Neuron (in vitro differentiated cells): Measurements from ENCODE around the gene SLC17A8.

ENCODE experiments used
- H2AFZ ChIP-seq: one replicate; pipeline ENCODE4 v1.6.1; 2013; ENCODE audit warnings: low read depth, mild to moderate bottlenecking, inconsistent platforms, low read length, moderate library complexity
- H3K27me3 ChIP-seq: one replicate; pipeline ENCODE4 v1.6.1; 2013; ENCODE audit warnings: low read length; ENCODE audit not compliant: insufficient read depth
- H3K36me3 ChIP-seq: one replicate; pipeline ENCODE4 v1.6.1; 2013; ENCODE audit warnings: low read length; ENCODE audit not compliant: insufficient read depth
- H3K4me1 ChIP-seq: one replicate; pipeline ENCODE4 v1.6.1; 2013; ENCODE audit warnings: low read length; ENCODE audit not compliant: insufficient read depth
- H3K4me3 ChIP-seq: 2 replicates; pipeline ENCODE4 v1.5.1; 2013; ENCODE audit warnings: mild to moderate bottlenecking, low read length, moderate library complexity
- H3K9me3 ChIP-seq: one replicate; pipeline ENCODE4 v1.6.1; 2013; ENCODE audit warnings: low read length

SLC17A8 gene

GRCh38 chr12:100376161-100376560 lies 19.3 kb downstream of the SLC17A8 start:
- H3K27me3 ChIP-seq, result peaks cover 4% of the 10 kb centered on the region
- peaks cover 10% of the 10 kb centered on the region for H3K4me1 ChIP-seq
- no peaks in the 10 kb centered on the region for H3K9me3 ChIP-seq
- H3K36me3 ChIP-seq, result no peaks in the 10 kb centered on the region
- no peak overlapping the region for H2AFZ ChIP-seq
- no peak overlapping the region for H3K4me3 ChIP-seq

- Histone ChIP-seq H3K4me3 (no peak overlapping the region), H3K27me3 (no peaks in the 10 kb centered on the region), H2AFZ (no peak overlapping the region), H3K4me1 (no peaks in the 10 kb centered on the region), H3K36me3 (no peaks in the 10 kb centered on the region), H3K9me3 (no peaks in the 10 kb centered on the region)
Observed at GRCh38 chr12:100381379-100381778, 24.5 kb downstream of the SLC17A8 start.

DNA sequence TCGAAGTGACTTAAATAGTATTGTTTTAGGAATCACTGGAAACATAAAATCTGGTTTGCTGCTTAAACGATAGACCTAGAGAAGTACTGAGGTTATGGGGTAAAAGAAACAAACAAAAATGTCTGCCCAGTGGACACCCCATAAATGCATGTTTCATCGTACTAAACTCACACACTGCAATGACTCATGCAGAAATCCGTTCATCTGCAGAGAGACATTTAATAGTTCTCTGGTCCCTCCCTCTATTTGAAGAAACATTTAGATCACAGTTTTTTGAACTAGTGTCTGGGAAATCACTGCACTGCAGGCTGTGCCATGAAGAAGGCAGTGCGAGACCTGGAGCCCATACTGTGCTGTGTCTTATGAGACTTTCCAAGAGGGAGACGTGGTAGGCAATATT lies 25.5 kb downstream of the SLC17A8 start:
- H3K9me3 ChIP-seq, result no peaks in the 10 kb centered on the region
- no peaks in the 10 kb centered on the region for H3K27me3 ChIP-seq
- H3K4me1 ChIP-seq, result no peaks in the 10 kb centered on the region
- no peaks in the 10 kb centered on the region for H3K36me3 ChIP-seq
- H2AFZ ChIP-seq, result no peak overlapping the region
- no peak overlapping the region for H3K4me3 ChIP-seq

DNA sequence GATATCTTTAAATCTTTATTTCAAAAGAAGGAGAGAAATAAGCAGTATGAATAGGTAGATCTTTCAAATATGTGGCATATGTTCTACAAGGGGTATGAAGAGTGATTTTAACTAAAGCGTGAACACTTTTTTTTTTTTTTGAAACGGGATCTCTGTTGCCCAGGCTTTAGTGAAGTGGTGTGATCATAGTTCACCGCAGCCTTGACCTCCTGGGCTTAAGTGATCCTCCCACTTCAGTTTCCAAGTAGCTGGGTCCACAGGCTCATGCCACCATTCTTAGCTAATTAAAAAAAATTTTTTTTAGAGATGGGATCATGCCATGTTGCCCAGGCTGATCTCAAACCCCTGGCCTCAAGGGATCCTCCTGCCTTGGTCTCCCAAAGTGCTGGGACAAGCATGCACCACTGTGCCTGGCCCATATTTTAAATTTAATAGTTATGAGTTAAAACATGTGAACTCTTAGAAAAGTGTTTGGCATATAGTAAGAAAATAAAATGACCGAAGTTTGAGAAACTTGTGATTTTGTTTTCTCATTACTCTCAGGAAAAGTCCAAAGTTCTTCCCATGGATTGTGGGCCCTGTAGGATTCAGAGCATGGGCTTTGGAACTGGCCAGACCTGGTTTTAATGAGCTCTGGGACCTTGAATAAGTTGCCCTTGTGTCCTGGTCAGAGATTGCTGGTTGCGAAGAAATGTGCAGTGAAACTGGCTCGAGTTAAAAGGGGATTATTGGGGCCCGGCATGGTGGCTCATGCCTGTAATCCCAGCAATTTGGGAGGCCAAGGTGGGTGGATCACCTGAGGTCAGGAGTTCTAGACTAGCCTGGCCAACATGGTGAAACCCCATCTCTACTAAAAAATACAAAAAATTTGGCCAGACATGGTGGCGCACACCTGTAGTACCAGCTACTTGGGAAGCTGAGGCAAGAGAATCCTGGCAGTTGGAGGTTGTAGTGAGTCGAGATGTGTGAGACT lies 27.0 kb downstream of the SLC17A8 start:
- H2AFZ ChIP-seq, result no peak overlapping the region

GRCh38 chr12:100384559-100384935 lies 27.7 kb downstream of the SLC17A8 start:
- Histone ChIP-seq H3K4me3 (no peak overlapping the region), H3K4me1 (no peaks in the 10 kb centered on the region), H3K36me3 (no peaks in the 10 kb centered on the region), H3K9me3 (no peaks in the 10 kb centered on the region), H3K27me3 (no peaks in the 10 kb centered on the region), H2AFZ (no peak overlapping the region)

More for the DNA sequence above, 27.0 kb downstream of the SLC17A8 start:
- Histone ChIP-seq H3K9me3 (no peaks in the 10 kb centered on the region), H3K4me1 (no peaks in the 10 kb centered on the region), H3K4me3 (no peak overlapping the region), H3K27me3 (no peaks in the 10 kb centered on the region), H3K36me3 (no peaks in the 10 kb centered on the region)

DNA sequence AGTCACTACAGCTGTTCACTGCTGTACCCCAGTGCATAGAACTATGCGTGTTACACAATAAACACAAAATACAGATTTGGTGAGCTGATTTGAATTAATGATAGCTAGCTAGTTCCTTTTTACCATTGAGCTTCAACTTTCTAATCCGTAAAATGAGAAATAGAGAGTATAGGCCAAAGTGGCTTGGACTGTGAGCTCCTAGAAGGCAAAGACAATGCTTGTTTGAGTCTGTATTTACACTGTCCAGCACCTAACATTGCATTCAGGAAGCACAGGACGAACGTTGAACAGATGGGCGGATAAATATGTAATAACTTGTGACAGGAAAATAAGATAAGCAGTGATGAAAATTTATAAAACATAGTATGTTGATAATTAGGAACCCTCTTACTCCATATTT lies 31.5 kb downstream of the SLC17A8 start:
- no peaks in the 10 kb centered on the region for H3K4me1 ChIP-seq
- no peaks in the 10 kb centered on the region for H3K36me3 ChIP-seq
- no peak overlapping the region for H2AFZ ChIP-seq
- H3K9me3 ChIP-seq, result no peaks in the 10 kb centered on the region
- H3K4me3 ChIP-seq, result no peak overlapping the region
- H3K27me3 ChIP-seq, result no peaks in the 10 kb centered on the region

DNA sequence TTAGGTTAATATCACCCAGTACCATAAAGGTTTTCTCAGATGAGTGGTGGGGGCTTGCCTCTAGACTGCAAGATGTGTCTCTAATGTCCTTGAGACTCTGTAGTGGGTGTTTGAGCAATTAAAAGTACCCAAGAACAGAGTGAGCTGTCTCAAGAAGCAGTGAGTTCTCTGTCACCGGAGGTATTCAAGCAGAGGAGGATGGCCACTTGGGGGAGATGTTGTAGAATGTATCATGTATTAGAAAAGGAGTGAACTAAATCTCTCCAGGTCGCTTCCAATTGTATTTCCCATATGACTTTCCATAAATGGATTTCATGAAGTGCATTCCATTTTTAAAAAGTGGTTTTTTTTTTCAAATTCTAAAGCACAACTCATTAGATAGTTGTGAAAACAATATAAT lies 35.0 kb downstream of the SLC17A8 start:
- Histone ChIP-seq H3K36me3 (no peaks in the 10 kb centered on the region), H3K4me1 (no peaks in the 10 kb centered on the region), H3K9me3 (no peaks in the 10 kb centered on the region), H3K27me3 (no peaks in the 10 kb centered on the region), H3K4me3 (no peak overlapping the region), H2AFZ (no peak overlapping the region)

GRCh38 chr12:100393200-100393599 lies 36.3 kb downstream of the SLC17A8 start:
- Histone ChIP-seq H3K27me3 (no peaks in the 10 kb centered on the region), H3K4me1 (no peaks in the 10 kb centered on the region), H2AFZ (no peak overlapping the region), H3K9me3 (no peaks in the 10 kb centered on the region), H3K36me3 (no peaks in the 10 kb centered on the region), H3K4me3 (no peak overlapping the region)

GRCh38 chr12:100395811-100396210 lies 38.9 kb downstream of the SLC17A8 start:
- H3K27me3 ChIP-seq, result no peaks in the 10 kb centered on the region
- no peak overlapping the region for H3K4me3 ChIP-seq
- no peaks in the 10 kb centered on the region for H3K9me3 ChIP-seq
- H3K36me3 ChIP-seq, result no peaks in the 10 kb centered on the region
- peaks cover 3% of the 10 kb centered on the region for H3K4me1 ChIP-seq
- no peak overlapping the region for H2AFZ ChIP-seq

DNA sequence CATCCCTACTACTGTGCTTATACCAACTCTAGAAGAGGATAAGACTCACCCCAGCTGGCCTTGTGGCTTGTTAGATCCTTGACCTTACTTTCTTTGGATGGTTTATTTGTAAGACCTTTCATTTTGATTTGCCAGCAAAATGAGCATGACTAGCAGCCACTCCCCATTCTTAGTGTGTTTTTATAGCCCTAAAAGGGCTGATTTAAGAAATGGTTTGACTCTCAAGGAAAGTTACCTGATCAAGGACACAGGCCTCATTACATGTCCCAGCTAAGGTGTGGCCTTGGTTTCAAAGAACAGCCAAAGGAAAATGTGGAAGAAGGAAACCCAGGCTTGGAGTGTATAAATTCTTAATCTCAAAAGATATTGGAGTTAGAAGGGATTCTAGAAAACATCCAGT lies 41.4 kb downstream of the SLC17A8 start:
- Histone ChIP-seq H3K9me3 (no peaks in the 10 kb centered on the region), H2AFZ (no peak overlapping the region), H3K4me1 (peaks cover 13% of the 10 kb centered on the region), H3K27me3 (no peaks in the 10 kb centered on the region), H3K4me3 (no peak overlapping the region), H3K36me3 (no peaks in the 10 kb centered on the region)

DNA sequence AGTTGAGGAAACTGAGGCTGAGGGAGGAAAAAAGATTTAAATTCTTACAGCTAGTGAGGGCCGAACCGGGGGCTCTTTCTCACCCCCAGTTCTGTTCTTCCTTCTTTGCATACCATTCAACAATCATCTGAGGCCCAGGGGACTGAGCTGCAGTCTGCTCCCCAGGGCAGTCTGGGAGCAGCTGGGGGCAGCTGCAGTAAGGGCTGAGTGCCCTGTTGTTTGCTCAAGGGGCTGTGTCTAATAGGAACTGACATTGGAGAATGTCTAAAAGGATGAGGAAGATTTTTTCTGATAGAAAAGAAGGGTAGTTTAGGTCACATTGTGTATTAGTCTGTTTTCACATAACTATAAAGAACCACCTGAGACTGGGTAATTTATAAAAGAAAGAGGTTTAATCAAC lies 42.2 kb downstream of the SLC17A8 start:
- no peaks in the 10 kb centered on the region for H3K36me3 ChIP-seq
- no peaks in the 10 kb centered on the region for H3K27me3 ChIP-seq
- no peaks in the 10 kb centered on the region for H3K9me3 ChIP-seq
- no peak overlapping the region for H3K4me3 ChIP-seq
- H2AFZ ChIP-seq, result no peak overlapping the region
- H3K4me1 ChIP-seq, result peaks cover 13% of the 10 kb centered on the region

GRCh38 chr12:100401660-100402059 lies 44.8 kb downstream of the SLC17A8 start:
- no peaks in the 10 kb centered on the region for H3K9me3 ChIP-seq

GRCh38 chr12:100402763-100403162 lies 45.9 kb downstream of the SLC17A8 start:
- no peaks in the 10 kb centered on the region for H3K36me3 ChIP-seq
- H3K27me3 ChIP-seq, result no peaks in the 10 kb centered on the region
- H3K4me1 ChIP-seq, result peaks cover 13% of the 10 kb centered on the region
- H3K4me3 ChIP-seq, result no peak overlapping the region
- H3K9me3 ChIP-seq, result no peaks in the 10 kb centered on the region
- H2AFZ ChIP-seq, result no peak overlapping the region

More at GRCh38 chr12:100401660-100402059, 44.8 kb downstream of the SLC17A8 start:
- Histone ChIP-seq H3K4me1 (peaks cover 13% of the 10 kb centered on the region), H3K27me3 (no peaks in the 10 kb centered on the region), H2AFZ (no peak overlapping the region), H3K4me3 (no peak overlapping the region), H3K36me3 (no peaks in the 10 kb centered on the region)

DNA sequence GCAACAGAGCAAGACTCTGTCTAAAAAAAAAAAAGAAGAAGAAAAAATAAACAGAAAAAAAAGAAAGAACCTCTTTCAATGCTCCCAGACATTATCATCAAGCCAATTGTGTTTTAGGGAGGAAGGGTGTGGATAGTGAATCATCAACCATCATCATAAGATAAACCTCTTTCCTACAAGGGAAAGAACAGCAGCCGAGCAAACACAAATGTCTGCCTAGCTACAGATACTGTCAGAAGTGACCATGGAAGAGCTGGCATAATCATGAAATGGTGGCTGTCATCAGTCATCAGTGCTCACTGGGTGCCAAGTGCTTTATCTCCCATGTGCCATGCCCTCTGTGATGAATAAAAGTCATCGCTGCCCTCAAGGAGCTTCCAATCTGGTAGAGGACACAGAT lies 46.6 kb downstream of the SLC17A8 start:
- Histone ChIP-seq H2AFZ (no peak overlapping the region), H3K9me3 (no peaks in the 10 kb centered on the region), H3K36me3 (no peaks in the 10 kb centered on the region), H3K4me1 (peaks cover 13% of the 10 kb centered on the region), H3K27me3 (no peaks in the 10 kb centered on the region), H3K4me3 (no peak overlapping the region)
